Subcutaneous abdominal adipose tissue (tissue), 5 donors: ENCODE data around the gene FGF18.

Experiments used
- H3K27ac ChIP-seq: one replicate; pipeline ENCODE4 v1.7.0; 2013; ENCODE audit warnings: low read depth, mild to moderate bottlenecking, inconsistent platforms, low read length, moderate library complexity
- H3K27me3 ChIP-seq, 5 donors: one replicate each; pipeline ENCODE4 v1.7.0; 2013; ENCODE audit warnings: low read length in 5 of 5, inconsistent platforms in 1 of 5; ENCODE audit not compliant: control insufficient read depth in 5 of 5, insufficient read depth in 4 of 5
- H3K36me3 ChIP-seq, 5 donors: one replicate each; pipeline ENCODE4 v1.7.0; 2013; ENCODE audit warnings: low read length in 5 of 5; ENCODE audit not compliant: control insufficient read depth in 5 of 5, insufficient read depth in 5 of 5
- H3K4me1 ChIP-seq, 5 donors: one replicate each; pipeline ENCODE4 v1.7.0; 2013; ENCODE audit warnings: low read length in 5 of 5, mild to moderate bottlenecking in 3 of 5, moderate library complexity in 1 of 5; ENCODE audit not compliant: control insufficient read depth in 5 of 5, insufficient read depth in 5 of 5
- H3K4me3 ChIP-seq, 5 donors: one replicate each; pipeline ENCODE4 v1.7.0; 2013; ENCODE audit warnings: low read length in 5 of 5, low read depth in 1 of 5
- H3K9ac ChIP-seq, 5 donors: one replicate each; pipeline ENCODE4 v1.7.0; 2013; ENCODE audit warnings: low read length in 5 of 5, mild to moderate bottlenecking in 4 of 5, moderate library complexity in 3 of 5
- H3K9me3 ChIP-seq, 5 donors: one replicate each; pipeline ENCODE4 v1.7.0; 2013; ENCODE audit warnings: low read length in 5 of 5; ENCODE audit not compliant: control insufficient read depth in 5 of 5
- donor health status: healthy.
- donor health status: healthy.
- donor health status: healthy.
- donor health status: healthy.
- donor health status: healthy.

Gene FGF18

DNA sequence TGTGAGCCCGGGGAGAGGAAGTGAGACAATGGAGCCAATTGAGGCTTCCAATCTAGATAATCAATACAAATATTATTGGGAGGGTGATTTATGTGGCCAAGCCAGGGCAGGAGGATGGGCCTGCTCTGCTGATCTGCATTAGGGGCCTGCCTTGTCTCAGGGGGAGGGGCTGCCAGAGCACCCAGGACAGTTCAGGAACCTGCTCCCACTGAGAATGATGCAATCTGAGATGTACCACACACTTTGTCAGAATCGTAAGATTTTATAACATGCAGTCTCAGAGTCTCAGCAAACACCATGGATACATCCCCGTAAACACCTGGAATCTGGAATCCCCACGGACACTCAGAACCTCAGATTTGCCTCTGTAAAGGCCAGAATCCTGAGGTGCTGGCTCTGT, 19.3 kb downstream of the FGF18 start:
- Histone ChIP-seq H3K27ac (no peak overlapping the region), H3K4me3 (no peak overlapping the region)

DNA sequence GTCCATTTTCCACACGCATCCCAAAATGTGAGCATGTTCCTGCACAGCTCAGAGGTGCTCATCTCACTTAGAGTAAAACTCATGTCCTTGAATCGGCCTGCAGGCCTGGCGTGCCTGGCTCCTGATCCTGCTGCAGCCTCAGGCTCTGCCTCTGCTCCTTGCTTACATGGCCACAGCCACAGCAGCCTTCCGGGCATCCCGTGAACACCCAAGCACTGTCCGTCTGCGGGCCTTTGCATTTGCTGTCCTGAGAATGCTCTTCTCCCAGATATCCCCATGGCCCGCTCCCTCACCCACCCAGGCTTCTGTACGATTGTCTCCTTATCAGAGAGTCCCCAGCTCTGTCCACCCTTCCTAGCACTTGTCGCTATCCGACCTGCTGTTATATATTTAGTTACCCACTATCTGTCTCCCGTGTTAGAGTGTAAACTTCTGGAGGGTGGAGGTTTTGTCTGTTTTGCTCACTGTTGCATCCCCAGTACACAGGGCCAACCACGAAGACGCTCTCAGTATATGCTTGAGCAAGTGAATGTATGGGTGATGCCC, 21.9 kb downstream of the FGF18 start:
- Histone ChIP-seq H3K4me3 (no peak overlapping the region), H3K9ac (no peak overlapping the region), H3K9me3 (no peaks in the 10 kb centered on the region), H3K4me1 (peaks cover 4 to 11% (median 8%) of the 10 kb centered on the region in 5 donors), H3K27ac (no peak overlapping the region), H3K27me3 (no peaks in the 10 kb centered on the region), H3K36me3 (peaks cover 0 to 3% (median 0%) of the 10 kb centered on the region in 5 donors)

More for the DNA sequence above, 19.3 kb downstream of the FGF18 start:
- peaks cover 0 to 4% (median 0%) of the 10 kb centered on the region in 5 donors for H3K4me1 ChIP-seq
- H3K9me3 ChIP-seq = no peaks in the 10 kb centered on the region
- H3K36me3 ChIP-seq = peaks cover 0 to 6% (median 0%) of the 10 kb centered on the region in 5 donors
- no peaks in the 10 kb centered on the region for H3K27me3 ChIP-seq
- H3K9ac ChIP-seq = no peak overlapping the region

DNA sequence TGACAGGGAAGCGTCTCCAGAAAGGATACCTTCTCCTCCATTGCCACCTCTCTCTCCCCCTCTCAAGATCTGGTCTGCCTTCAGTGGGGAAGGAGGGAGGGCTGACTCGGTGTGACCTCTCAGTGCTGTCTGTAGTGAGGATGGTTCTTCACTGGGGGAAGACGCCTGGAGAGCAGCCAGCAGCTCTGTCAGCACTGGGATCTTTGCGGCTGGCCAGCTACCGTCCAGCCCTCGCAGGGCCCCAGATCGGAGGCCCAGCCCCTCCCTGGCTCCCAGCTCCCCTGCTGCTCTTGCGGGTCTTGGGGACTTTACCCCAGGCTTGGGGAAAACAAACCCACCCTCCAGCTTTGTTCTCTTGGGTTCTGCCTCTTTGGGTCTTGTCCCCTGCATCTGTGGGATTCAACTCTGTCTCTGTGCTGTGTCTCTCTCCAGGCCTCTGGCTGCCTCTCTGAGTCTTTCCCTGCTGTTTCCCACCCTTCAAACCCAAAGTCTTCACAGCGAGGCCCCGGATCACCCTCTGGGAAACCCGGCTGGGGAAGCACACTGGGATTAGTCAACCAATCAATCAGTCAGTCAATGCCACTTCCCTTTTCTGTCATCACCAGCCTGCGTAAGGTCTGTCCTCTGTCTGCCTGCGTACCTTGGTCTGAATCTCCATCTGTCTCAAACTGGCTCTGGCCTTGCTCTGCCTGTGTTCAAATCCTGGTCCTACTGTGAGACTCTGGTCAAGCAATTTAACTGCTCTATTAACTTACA, 23.0 kb downstream of the FGF18 start:
- Histone ChIP-seq H3K9me3 (no peaks in the 10 kb centered on the region), H3K4me3 (no peak overlapping the region)

DNA sequence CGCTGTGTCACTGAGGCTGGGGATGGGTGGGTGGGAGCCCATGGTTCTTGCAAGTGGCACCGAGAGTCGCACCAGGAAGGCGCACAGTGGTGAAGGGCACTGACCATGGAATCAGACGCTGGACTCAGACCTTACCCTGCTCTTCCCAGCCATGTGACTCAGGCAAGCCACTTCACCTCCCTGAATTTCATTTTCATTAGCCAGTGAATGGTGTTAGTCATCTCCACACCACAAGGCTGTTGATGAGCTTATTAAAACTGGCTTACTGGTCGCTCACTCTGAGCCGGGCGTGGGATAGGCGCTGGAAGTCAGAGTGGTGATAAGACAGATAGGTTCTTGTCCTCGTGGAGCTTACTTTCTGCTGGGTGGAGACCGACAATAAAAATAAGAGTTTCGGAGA, 25.1 kb downstream of the FGF18 start:
- Histone ChIP-seq H3K4me1 (peaks cover 4 to 18% (median 10%) of the 10 kb centered on the region in 5 donors), H3K9ac (no peak overlapping the region), H3K4me3 (no peak overlapping the region), H3K9me3 (no peaks in the 10 kb centered on the region), H3K27me3 (no peaks in the 10 kb centered on the region), H3K36me3 (no peaks in the 10 kb centered on the region), H3K27ac (no peak overlapping the region)

More for the DNA sequence above, 23.0 kb downstream of the FGF18 start:
- peaks cover 0 to 2% (median 0%) of the 10 kb centered on the region in 5 donors for H3K36me3 ChIP-seq
- no peak overlapping the region for H3K9ac ChIP-seq
- no peak overlapping the region for H3K27ac ChIP-seq
- no peaks in the 10 kb centered on the region for H3K27me3 ChIP-seq
- H3K4me1 ChIP-seq = peaks cover 4 to 16% (median 10%) of the 10 kb centered on the region in 5 donors

DNA sequence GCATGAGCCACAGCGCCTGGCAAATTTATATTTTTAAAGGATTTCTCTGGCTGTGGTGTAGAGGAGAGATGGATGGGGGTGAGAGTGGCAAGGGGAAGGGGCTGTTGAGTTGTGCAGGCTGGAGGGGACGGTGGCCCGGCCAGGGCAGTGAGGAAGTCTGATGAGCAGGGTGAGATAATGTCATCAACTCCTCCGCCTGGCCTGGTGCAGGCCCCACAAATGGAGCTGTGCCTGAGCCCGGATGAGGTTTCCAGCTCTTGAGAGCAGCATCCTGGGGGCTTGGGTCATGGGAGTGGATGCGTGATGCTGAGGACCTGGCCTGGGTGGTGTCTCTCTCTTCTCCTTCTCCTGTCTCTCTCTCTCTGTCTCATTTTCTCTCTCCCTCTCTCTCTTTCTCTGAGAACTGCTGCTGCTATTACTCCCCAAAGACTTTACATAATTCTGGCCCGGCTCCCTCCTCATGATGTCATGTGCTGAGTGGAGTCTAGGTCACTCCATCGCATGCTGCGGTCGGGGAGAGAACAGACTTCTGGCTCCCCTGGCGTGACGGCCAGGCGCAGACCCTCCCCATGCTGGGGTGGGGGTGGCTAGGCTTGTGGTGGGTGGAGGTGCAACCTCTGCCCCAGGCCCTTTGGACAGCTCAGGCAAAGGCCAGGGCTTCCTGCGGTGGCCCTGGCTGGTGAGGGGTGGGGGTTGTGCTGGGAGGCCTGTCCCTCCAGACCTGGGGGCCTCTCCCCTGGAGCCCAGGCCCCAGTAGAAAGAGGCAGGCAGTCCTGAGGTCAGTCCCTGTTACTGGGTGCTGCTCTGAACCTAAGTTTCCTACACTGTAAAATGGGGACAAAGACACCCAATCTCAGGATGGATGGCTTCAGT, 26.4 kb downstream of the FGF18 start:
- no peaks in the 10 kb centered on the region for H3K27me3 ChIP-seq
- H3K27ac ChIP-seq = no peak overlapping the region
- no peaks in the 10 kb centered on the region for H3K9me3 ChIP-seq
- H3K36me3 ChIP-seq = no peaks in the 10 kb centered on the region
- no peak overlapping the region for H3K9ac ChIP-seq
- H3K4me1 ChIP-seq = peaks cover 4 to 26% (median 16%) of the 10 kb centered on the region in 5 donors
- H3K4me3 ChIP-seq = no peak overlapping the region

DNA sequence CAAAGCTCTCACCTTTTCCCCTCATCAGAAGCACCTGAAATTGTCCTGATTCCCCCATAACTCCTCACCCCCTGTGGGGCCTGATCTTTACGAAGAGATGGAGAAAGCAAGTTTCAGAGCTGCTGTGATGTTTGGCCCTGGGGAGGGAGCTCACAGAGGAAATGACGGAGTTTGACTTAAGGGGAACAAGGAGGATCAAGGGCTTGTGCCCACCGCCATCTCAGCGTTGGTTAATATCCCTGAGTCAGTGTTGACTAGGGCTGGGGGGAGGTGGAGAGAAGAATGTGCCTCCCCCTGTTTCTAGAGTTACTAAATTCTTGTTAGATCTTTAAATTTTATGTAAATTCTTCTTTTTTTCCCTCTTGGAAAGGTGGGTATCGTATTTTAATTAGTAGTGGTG, 27.8 kb downstream of the FGF18 start:
- Histone ChIP-seq H3K4me3 (no peak overlapping the region), H3K36me3 (no peaks in the 10 kb centered on the region), H3K9ac (no peak overlapping the region), H3K27me3 (no peaks in the 10 kb centered on the region), H3K27ac (no peak overlapping the region), H3K9me3 (no peaks in the 10 kb centered on the region), H3K4me1 (peaks cover 3 to 27% (median 21%) of the 10 kb centered on the region in 5 donors)

DNA sequence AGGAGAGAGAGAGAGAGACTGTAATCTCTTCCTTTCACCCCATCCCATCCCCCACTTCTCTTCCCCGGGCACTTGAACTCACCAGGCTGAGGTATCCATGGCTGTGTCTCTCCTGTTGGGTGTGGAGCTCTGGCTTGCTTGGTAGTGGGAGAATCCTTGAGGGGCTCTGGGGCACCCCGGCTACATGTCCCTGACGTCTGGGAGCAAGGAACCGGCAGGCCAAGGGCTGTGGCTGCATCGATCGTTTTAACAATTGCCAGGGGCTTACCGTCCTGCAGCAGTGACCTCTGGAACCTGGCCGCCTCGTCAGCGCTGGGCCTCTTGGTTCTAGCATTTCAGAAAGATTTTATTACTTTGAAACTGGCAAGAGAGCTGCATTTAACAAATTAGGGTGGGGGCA, 30.0 kb downstream of the FGF18 start:
- Histone ChIP-seq H3K4me3 (no peak overlapping the region), H3K9ac (no peak overlapping the region), H3K36me3 (no peaks in the 10 kb centered on the region), H3K9me3 (no peaks in the 10 kb centered on the region), H3K4me1 (peaks cover 0 to 27% (median 21%) of the 10 kb centered on the region in 5 donors), H3K27ac (no peak overlapping the region), H3K27me3 (no peaks in the 10 kb centered on the region)

DNA sequence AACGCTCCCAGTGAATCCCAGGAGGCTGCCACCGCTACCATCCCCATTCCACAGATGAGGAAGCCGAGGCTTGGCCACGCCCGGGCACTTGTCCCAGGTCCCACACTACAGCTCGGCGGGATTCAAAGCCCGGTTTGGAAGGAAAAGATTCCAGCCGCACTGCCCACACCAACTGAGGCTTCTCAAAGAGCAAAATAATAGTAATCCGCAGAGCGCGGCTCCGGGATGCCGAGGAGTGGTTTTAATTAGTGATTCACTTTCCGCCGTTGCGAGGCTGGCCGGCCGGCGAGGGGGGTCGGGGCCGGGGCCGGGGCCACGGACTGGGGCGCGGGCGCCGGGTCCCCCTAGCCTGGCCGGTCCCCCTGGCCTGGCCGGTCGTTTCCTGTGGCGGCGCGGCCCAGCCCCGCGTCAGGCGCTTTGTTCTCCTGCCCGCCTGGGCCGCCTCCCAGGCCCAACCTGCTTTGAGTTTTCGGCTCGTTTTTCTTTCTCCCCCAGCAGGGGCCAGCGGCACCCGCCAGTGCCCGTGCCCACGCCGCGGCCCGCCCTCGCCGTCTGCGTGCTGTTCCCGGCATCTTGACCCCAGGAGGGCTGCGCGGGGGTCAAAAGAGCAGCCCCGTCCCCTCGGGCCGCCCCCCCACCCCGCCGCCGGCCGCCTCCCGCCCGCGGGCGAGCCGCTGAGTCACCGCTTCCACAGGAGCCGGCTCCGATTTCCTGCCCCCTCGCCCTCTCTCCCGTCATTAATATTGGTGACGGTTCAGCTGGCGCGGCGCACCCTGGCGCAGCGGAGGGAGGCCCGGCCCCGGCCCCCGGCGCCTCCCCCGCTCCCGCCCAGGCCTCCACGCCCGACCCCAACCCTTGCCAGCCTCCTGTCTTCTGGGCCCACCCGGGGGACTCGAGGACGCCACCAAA, 31.2 kb downstream of the FGF18 start:
- Histone ChIP-seq H3K4me1 (peaks cover 0 to 25% (median 19%) of the 10 kb centered on the region in 5 donors), H3K27me3 (no peaks in the 10 kb centered on the region), H3K9me3 (no peaks in the 10 kb centered on the region), H3K9ac (peak overlapping the region in 4 of 5 donors; percentile 51 to 65 (median 64)), H3K27ac (peak overlapping the region; percentile 62), H3K4me3 (peak overlapping the region in 4 of 5 donors; percentile 17 to 60 (median 53)), H3K36me3 (no peaks in the 10 kb centered on the region)

DNA sequence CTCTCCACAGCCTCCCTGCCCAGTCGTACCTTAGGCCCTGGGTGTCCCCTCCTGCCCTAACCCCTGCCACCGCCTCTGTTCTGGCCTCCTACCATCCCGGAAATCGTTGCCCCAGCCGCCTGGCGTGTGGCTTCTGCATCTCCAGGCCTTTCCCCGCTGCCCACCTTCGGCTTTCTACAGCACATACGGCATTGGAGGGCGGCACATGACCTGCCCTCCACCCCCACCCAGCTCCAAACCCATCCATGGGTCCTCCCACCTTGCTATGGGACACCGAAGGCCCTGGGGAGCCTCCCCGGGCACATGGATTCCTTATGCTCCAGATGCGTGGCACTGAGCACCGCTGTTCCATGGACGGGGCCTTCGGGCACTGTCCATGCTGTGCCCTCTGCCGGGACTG, 32.0 kb downstream of the FGF18 start:
- no peaks in the 10 kb centered on the region for H3K9me3 ChIP-seq
- H3K4me3 ChIP-seq = peak overlapping the region in 3 of 5 donors; percentile 17 to 49 (median 40)
- H3K27ac ChIP-seq = no peak overlapping the region
- H3K36me3 ChIP-seq = no peaks in the 10 kb centered on the region
- H3K4me1 ChIP-seq = peaks cover 0 to 19% (median 12%) of the 10 kb centered on the region in 5 donors
- peak overlapping the region in 3 of 5 donors; percentile 44 to 65 (median 49) for H3K9ac ChIP-seq
- H3K27me3 ChIP-seq = no peaks in the 10 kb centered on the region
